GM23248 (cell line): ENCODE data around the gene PLA2G4D. TPM values are rescaled to one million over a fixed set of nuclear protein-coding genes. Genes with fewer than 3 reads are reported as not detected.
A peak's percentile ranks its signal among the peaks of the same experiment; 100 is the strongest.

ENCODE experiments used
- DNase-seq: peaks from one replicate; pipeline ENCODE4 v3.0.0-alpha.2; 2015
- H2AFZ ChIP-seq: fragments of 200-600 bp; sonication (generic); 2 replicates; pipeline ENCODE4 v1.6.1; 2016; ENCODE audit warnings: antibody characterized with exemption
- H3F3A ChIP-seq: fragments of 200-600 bp; sonication (generic); 2 replicates; pipeline ENCODE4 v1.6.1; 2016; ENCODE audit warnings: mild to moderate bottlenecking, antibody characterized with exemption, mixed run types; ENCODE audit not compliant: insufficient read depth
- H3K27ac ChIP-seq: fragments of 200-600 bp; sonication (generic); 2 replicates; pipeline ENCODE4 v1.5.1; 2016; ENCODE audit warnings: mild to moderate bottlenecking
- H3K27me3 ChIP-seq: fragments of 200-600 bp; sonication (generic); replicated peaks from 2 replicates; pipeline ENCODE4 v1.6.1; 2016; ENCODE audit warnings: mild to moderate bottlenecking; ENCODE audit not compliant: insufficient read depth
- H3K36me3 ChIP-seq: fragments of 200-600 bp; sonication (generic); 2 replicates; pipeline ENCODE4 v1.6.1; 2016; ENCODE audit warnings: low read depth, mild to moderate bottlenecking
- H3K4me1 ChIP-seq: fragments of 200-600 bp; sonication (generic); 2 replicates; pipeline ENCODE4 v1.6.1; 2016; ENCODE audit warnings: mild to moderate bottlenecking; ENCODE audit not compliant: insufficient read depth
- H3K4me2 ChIP-seq: fragments of 200-600 bp; sonication (generic); one replicate; pipeline ENCODE4 v1.6.1; 2016; ENCODE audit warnings: mild to moderate bottlenecking; ENCODE audit not compliant: unreplicated experiment
- H3K4me3 ChIP-seq: fragments of 200-600 bp; sonication (generic); 2 replicates; pipeline ENCODE4 v1.5.1; 2016; ENCODE audit warnings: mild to moderate bottlenecking
- H3K79me2 ChIP-seq: fragments of 200-600 bp; sonication (generic); 2 replicates; pipeline ENCODE4 v1.6.1; 2016; ENCODE audit warnings: mild to moderate bottlenecking; ENCODE audit not compliant: insufficient read depth
- H3K9ac ChIP-seq: fragments of 200-600 bp; sonication (generic); 2 replicates; pipeline ENCODE4 v1.6.1; 2016; ENCODE audit warnings: mild to moderate bottlenecking
- H3K9me2 ChIP-seq: fragments of 200-600 bp; sonication (generic); 2 replicates; pipeline ENCODE4 v1.6.1; 2016; ENCODE audit warnings: mixed run types, mild to moderate bottlenecking, moderate library complexity; ENCODE audit not compliant: insufficient read depth
- H3K9me3 ChIP-seq: fragments of 200-600 bp; sonication (generic); one replicate; pipeline ENCODE4 v1.6.1; 2017; ENCODE audit warnings: low read depth
- H4K20me1 ChIP-seq: fragments of 200-600 bp; sonication (generic); 2 replicates; pipeline ENCODE4 v1.6.0; 2016; ENCODE audit not compliant: insufficient read depth
- EZH2 ChIP-seq: fragments of 200-600 bp; sonication (generic); IDR thresholded peaks from 2 replicates; pipeline ENCODE4 v1.6.1; 2018; ENCODE audit warnings: antibody characterized with exemption, mild to moderate bottlenecking; ENCODE audit not compliant: insufficient read depth, poor library complexity, severe bottlenecking
- EZH2phosphoT487 ChIP-seq: fragments of 200-600 bp; sonication (generic); IDR thresholded peaks from 2 replicates; pipeline ENCODE4 v1.6.1; 2018; ENCODE audit warnings: antibody characterized with exemption, moderate library complexity, mild to moderate bottlenecking, low read depth; ENCODE audit not compliant: insufficient read depth
- WGBS, 2 experiments: methylation state at CpG; one replicate each; pipeline ENCODE4 v1.1.6; 2015 to 2017; ENCODE audit warnings: low lambda C conversion rate in 2 of 2, low coverage in 1 of 2; ENCODE audit errors: missing lambda C conversion rate in 2 of 2; 5-methylcytosine and 5-hydroxymethylcytosine counted together
- in situ Hi-C: fragments of 300-500 bp; cut with MboI; formaldehyde crosslinking; loops from 2 replicates; pipeline ENCODE4 v1.15.0; 2020
- polyA plus RNA-seq: library from polyadenylated mRNA; unstranded; fragments of >200 nt; fragmentation: Nextera tagmentation; extraction: Ambion mirVana; gene quantifications from 2 replicates; pipeline ENCODE4 v1.2.1, GENCODE V29; 2016
- total RNA-seq: library from RNA; depleted of rRNA; stranded (reverse); fragments of >200 nt; shearing (Covaris generic); gene quantifications from 2 replicates; pipeline ENCODE4 v1.2.3, GENCODE V29; 2014

PLA2G4D gene
- total and polyA plus RNA-seq, 2 experiments from 2014 or later: not detected

DNA sequence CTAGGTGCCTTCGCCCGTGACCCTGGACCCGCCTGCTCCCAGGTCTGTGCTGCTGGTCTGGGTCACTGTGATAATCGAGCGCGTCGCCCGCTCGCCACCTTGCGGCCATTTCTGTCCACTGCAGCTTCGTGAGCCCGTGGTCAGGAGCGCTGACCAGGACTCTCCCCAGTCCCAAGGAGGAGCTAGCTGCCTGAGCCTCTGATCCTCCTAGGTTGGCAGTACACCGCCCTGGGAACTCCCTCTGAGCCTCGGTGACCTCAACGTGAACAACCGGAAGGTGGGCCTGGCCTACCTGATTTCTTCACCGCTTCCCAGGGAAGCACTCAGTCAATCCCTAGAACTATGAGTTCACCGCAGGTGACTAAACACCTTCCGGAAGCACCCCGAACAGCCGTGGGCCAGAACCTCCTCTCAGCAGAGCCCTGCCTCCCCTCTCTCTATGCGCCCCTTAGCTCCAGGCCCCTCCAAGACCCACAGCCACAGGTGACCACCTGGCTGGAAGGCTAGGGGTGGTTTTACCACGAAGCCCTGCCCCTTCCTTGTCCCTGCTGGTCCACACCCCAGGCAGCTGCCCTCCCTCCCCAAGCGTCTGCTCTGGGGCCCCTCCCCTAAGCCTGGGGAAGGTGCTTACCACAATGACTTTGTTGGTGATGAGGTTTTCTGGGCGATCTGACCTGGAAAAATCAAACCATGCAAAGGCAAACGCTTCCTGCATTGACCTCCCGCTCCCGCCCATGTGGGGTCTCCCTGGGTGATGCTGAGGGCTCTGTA is 9.7 kb downstream of the PLA2G4D start:
- H2AFZ ChIP-seq: no peak overlapping the region
- in situ Hi-C loops: no loop called here
- H3K4me1 ChIP-seq: no peaks in the 10 kb centered on the region
- no peaks in the 10 kb centered on the region for H3F3A ChIP-seq
- whole genome bisulfite sequencing, 2 experiments: 26% methylated on average over 29 of the region's 29 CpGs
- TF ChIP-seq EZH2 (no peak), EZH2phosphoT487 (no peak)
- H3K27me3 ChIP-seq: peaks cover 39% of the 10 kb centered on the region
- DNase-seq: peak; percentile 74
- H3K79me2 ChIP-seq: no peaks in the 10 kb centered on the region
- H4K20me1 ChIP-seq: no peaks in the 10 kb centered on the region
- no peak overlapping the region for H3K4me2 ChIP-seq
- H3K9me2 ChIP-seq: no peaks in the 10 kb centered on the region
- H3K9ac ChIP-seq: no peak overlapping the region
- no peaks in the 10 kb centered on the region for H3K36me3 ChIP-seq
- H3K27ac ChIP-seq: no peak overlapping the region
- no peaks in the 10 kb centered on the region for H3K9me3 ChIP-seq
- no peak overlapping the region for H3K4me3 ChIP-seq

DNA sequence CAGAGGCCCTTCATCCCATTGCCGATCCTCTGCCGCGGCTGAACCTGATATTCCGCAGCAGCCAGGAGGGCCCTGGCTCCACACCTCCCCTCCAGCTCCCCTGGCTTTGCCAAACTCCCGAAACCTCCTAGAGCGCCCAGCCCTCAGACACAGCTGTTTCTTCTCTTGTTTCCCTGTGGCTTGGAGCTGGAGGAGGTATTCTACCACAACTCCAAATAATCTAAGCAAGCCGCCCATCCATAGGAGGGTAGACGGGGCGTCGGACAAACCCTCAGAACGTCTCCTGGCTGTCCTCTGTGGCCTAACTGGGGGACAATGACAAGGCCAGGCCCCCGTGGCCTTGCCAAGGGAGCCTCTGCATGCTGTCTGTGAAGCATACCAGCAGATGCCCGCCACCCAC is 10.4 kb downstream of the PLA2G4D start:
- no peak overlapping the region for H3K4me3 ChIP-seq
- no peaks in the 10 kb centered on the region for H3K4me1 ChIP-seq
- H2AFZ ChIP-seq: no peak overlapping the region
- 73 to 78% methylated on average over 13 of the region's 13 CpGs for WGBS, 2 experiments
- in situ Hi-C loops: no loop called here
- H3F3A ChIP-seq: no peaks in the 10 kb centered on the region
- H3K9ac ChIP-seq: no peak overlapping the region
- no peak overlapping the region for H3K27ac ChIP-seq
- peaks cover 40% of the 10 kb centered on the region for H3K27me3 ChIP-seq
- H3K9me2 ChIP-seq: no peaks in the 10 kb centered on the region
- no peak for TF ChIP-seq EZH2
- no peak for TF ChIP-seq EZH2phosphoT487
- H3K9me3 ChIP-seq: no peaks in the 10 kb centered on the region
- DNase-seq: no peak
- no peaks in the 10 kb centered on the region for H4K20me1 ChIP-seq
- no peak overlapping the region for H3K4me2 ChIP-seq
- H3K36me3 ChIP-seq: no peaks in the 10 kb centered on the region
- no peaks in the 10 kb centered on the region for H3K79me2 ChIP-seq

DNA sequence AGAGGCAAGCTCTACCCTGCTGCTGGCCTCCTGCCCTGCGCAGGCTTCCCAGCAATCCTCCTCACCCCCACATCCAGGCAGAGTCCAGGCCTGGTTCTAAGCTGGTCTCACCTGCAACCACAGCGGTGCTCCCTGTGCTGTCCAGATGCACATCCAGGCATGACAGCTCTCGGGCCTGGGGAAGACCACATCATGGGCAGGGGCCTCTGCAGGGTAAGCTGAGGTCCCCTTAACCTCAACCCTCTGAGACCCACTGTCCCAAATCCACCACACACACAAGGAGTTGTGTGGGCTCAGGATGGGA is 10.8 kb downstream of the PLA2G4D start:
- Histone ChIP-seq H3K9me3 (no peaks in the 10 kb centered on the region), H3F3A (no peaks in the 10 kb centered on the region), H3K4me1 (no peaks in the 10 kb centered on the region), H3K9ac (no peak overlapping the region), H3K9me2 (no peaks in the 10 kb centered on the region), H3K4me2 (no peak overlapping the region), H3K79me2 (no peaks in the 10 kb centered on the region), H3K27ac (no peak overlapping the region), H2AFZ (no peak overlapping the region), H3K4me3 (no peak overlapping the region), H3K36me3 (no peaks in the 10 kb centered on the region), H4K20me1 (no peaks in the 10 kb centered on the region), H3K27me3 (peaks cover 40% of the 10 kb centered on the region)
- no peak for DNase-seq
- in situ Hi-C loops: no loop called here
- 60 to 73% methylated on average over 3 of the region's 3 CpGs for WGBS, 2 experiments
- TF ChIP-seq EZH2phosphoT487 (no peak), EZH2 (no peak)

DNA sequence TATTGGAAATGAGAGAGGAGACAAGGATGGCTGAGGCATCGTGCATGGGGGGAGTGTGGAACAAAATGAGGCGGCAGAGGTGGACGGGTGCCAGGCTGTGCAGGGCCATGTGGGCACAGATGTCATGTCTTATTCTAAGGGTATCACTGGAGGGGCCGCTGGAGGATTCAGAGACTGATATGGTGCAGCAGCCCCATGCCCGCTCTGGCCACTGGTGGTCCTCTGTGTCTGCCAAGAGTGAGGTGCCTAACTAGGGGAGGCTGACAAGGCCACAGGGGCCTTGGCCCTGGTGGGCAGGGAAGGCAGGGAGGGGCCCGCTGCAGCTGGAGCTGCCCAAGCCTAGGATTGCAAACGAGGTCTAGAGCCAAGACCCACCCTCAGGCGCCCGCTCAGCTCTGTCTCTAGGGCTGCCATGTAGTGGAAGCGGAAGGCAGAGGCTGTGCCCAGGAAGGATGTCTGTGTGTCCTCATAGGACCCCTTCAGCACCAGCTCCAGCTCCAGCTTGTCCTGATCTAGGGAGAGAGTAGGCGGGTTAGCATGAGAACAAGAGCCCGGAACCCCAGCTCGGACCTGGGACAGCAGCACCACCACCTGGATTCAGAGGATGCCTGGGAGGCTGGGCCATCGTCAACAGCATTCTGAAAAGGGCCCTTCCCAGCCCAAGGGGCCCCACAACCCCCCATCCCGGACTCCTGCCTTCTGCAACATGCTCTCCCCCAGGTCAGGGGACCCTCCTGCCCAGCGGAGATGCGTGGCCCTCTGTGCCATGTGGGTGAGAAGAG is 11.3 kb downstream of the PLA2G4D start:
- Histone ChIP-seq H3K9me2 (no peaks in the 10 kb centered on the region), H3F3A (no peaks in the 10 kb centered on the region), H3K4me3 (no peak overlapping the region), H3K36me3 (no peaks in the 10 kb centered on the region), H3K4me2 (no peak overlapping the region), H2AFZ (no peak overlapping the region), H3K9me3 (no peaks in the 10 kb centered on the region), H3K4me1 (no peaks in the 10 kb centered on the region), H3K79me2 (no peaks in the 10 kb centered on the region), H3K27ac (no peak overlapping the region), H4K20me1 (no peaks in the 10 kb centered on the region), H3K9ac (no peak overlapping the region), H3K27me3 (peaks cover 44% of the 10 kb centered on the region)
- in situ Hi-C loops: no loop called here
- TF ChIP-seq EZH2 (no peak), EZH2phosphoT487 (no peak)
- DNase-seq: no peak
- 55 to 62% methylated on average over 16 to 17 of the region's 17 CpGs for WGBS, 2 experiments
